Purkinje cell (primary cell): ENCODE data around the gene NOL4L. TPM values are rescaled to one million over a fixed set of nuclear protein-coding genes. Genes with fewer than 3 reads are reported as not detected.

Source experiments
- polyA plus RNA-seq: library from polyadenylated mRNA; unstranded; fragments of >200 nt; fragmentation: Nextera tagmentation; gene quantifications from 2 replicates; pipeline ENCODE4 v1.2.1, GENCODE V29; 2014

The NOL4L gene, protein sequence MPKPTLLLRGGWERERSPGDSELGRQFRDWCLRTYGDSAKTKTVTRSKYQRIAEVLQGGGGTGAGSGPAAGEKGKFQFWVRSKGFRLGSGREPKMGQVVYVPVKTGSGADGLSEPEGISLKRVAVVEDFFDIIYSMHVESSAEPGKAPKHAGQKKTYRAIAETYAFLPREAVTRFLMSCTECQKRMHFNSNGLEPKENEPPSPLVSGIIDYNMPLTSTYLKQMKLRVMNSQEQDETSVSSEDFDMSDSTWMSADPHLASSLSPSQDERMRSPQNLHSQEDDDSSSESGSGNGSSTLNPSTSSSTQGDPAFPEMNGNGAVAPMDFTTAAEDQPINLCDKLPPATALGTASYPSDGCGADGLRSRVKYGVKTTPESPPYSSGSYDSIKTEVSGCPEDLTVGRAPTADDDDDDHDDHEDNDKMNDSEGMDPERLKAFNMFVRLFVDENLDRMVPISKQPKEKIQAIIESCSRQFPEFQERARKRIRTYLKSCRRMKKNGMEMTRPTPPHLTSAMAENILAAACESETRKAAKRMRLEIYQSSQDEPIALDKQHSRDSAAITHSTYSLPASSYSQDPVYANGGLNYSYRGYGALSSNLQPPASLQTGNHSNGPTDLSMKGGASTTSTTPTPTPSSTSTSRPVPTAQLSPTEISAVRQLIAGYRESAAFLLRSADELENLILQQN
- 7.9 and 14.0 TPM in 2 replicates for polyA plus RNA-seq

DNA sequence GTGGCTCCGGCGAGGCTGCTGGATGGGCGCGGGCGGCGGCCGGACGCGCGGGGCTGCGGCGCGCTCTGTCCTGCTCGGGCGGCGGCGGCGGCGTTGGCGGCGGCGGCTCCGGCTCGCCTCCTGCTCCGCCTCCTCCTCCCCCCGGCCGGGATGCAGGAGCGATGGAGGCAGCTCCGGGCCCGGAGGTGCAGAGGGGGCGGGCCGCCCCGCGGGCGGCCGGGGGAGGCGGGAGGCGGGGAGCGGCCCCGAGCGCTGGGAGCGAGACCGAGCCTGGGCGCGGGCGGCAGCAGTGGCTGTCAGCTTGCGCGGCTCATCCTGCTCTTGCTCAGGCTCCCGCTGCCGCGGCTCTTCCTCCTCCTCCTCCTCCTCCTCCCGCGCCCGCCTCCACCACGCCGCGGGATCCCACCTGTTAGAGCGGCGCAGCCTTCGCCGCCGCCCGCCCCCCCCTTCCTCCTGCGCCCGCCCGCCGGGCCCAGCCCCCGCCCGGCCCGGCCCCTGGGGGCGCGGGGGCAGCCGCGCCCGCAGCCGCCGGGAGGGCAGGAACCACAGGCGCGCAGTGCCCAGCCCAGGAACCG is at the start of gene NOL4L:
Gene NOL4L (minus strand): TSS at position 323 of the 575 bp plus-strand sequence. CDS start 443 bp downstream, outside the sequence.

Other genes with a start within 250 kb of the NOL4L start
- gene ASXL1, start 227.0 kb downstream of the NOL4L start, polyA plus RNA-seq = 2.5 and 4.8 TPM in 2 replicates
- not detected in 2 replicates for gene C20orf203, start 88.6 kb upstream of the NOL4L start, polyA plus RNA-seq
- 31.0 and 32.3 TPM in 2 replicates for gene COMMD7, start 158.1 kb upstream of the NOL4L start, polyA plus RNA-seq
- gene DNMT3B, start 177.1 kb upstream of the NOL4L start, polyA plus RNA-seq = not detected in 2 replicates
- 18.1 and 24.0 TPM in 2 replicates for gene MAPRE1, start 234.6 kb upstream of the NOL4L start, polyA plus RNA-seq